Measurements from ENCODE around the gene PLXNB1. TPM values are rescaled to one million over a fixed set of nuclear protein-coding genes. Genes with fewer than 3 reads are reported as not detected.

The PLXNB1 gene
- total RNA-seq, 1 donor from 2014 or later = 195 TPM

DNA sequence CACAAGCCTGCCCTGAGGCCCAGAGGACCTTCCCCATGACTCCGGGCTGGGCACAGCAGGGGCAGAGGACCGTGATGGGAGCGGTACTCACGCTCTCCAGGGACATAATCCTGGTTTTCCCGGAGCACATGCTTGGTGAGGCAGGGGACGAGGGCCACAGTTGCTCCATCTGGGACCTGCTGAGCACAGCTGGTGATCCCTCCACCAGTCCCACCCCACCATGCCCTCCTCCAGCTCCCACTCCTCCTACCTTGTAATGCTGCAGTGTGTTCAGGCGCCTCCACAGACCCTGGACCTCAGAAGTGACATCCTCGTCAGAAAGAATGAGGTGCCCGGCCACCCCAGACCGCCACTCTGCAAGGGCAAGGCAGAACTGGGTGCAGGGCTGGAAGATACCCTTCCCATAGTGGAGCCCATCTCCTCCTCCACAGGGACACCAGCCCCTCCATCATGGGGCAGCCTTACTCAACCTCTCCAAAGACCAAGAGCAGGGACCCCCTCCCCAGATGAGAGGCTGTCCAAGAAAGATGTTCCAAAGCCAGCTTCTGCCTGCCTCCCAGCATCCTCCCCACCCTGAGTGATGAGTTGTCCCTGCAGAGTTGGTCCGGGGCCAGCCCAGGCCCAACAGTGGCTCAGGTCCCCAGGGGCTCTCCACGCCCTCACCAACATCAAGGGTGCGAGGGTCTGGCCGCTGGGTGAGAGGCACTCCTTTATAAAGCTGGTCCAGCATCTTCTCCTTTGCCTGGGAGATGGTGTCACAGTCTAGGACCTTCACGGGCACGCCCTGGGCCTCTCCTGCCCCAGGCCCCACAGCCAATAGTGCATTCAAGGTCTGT lies 19.5 kb downstream of the PLXNB1 start:
- TF ChIP-seq, protein P1, sequence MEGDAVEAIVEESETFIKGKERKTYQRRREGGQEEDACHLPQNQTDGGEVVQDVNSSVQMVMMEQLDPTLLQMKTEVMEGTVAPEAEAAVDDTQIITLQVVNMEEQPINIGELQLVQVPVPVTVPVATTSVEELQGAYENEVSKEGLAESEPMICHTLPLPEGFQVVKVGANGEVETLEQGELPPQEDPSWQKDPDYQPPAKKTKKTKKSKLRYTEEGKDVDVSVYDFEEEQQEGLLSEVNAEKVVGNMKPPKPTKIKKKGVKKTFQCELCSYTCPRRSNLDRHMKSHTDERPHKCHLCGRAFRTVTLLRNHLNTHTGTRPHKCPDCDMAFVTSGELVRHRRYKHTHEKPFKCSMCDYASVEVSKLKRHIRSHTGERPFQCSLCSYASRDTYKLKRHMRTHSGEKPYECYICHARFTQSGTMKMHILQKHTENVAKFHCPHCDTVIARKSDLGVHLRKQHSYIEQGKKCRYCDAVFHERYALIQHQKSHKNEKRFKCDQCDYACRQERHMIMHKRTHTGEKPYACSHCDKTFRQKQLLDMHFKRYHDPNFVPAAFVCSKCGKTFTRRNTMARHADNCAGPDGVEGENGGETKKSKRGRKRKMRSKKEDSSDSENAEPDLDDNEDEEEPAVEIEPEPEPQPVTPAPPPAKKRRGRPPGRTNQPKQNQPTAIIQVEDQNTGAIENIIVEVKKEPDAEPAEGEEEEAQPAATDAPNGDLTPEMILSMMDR (IDR thresholded peaks at IDR 0.05; ENCODE audit: partially characterized antibody, unreplicated experiment) = no peak
- no peaks in the 10 kb centered on the region for H3K36me3 Mint-ChIP-seq (ENCODE audit: unreplicated experiment)
- no peaks in the 10 kb centered on the region for H3K4me1 Mint-ChIP-seq (ENCODE audit: low read depth, unreplicated experiment)
- H3K27me3 Mint-ChIP-seq (ENCODE audit: unreplicated experiment) = peaks cover 9% of the 10 kb centered on the region
- H3K27ac Mint-ChIP-seq (ENCODE audit: unreplicated experiment) = no peak overlapping the region
- H3K9me3 Mint-ChIP-seq (ENCODE audit: unreplicated experiment) = peaks cover 4% of the 10 kb centered on the region
- peak; percentile 3 for DNase-seq
- H3K4me3 Mint-ChIP-seq (ENCODE audit: unreplicated experiment) = no peak overlapping the region

DNA sequence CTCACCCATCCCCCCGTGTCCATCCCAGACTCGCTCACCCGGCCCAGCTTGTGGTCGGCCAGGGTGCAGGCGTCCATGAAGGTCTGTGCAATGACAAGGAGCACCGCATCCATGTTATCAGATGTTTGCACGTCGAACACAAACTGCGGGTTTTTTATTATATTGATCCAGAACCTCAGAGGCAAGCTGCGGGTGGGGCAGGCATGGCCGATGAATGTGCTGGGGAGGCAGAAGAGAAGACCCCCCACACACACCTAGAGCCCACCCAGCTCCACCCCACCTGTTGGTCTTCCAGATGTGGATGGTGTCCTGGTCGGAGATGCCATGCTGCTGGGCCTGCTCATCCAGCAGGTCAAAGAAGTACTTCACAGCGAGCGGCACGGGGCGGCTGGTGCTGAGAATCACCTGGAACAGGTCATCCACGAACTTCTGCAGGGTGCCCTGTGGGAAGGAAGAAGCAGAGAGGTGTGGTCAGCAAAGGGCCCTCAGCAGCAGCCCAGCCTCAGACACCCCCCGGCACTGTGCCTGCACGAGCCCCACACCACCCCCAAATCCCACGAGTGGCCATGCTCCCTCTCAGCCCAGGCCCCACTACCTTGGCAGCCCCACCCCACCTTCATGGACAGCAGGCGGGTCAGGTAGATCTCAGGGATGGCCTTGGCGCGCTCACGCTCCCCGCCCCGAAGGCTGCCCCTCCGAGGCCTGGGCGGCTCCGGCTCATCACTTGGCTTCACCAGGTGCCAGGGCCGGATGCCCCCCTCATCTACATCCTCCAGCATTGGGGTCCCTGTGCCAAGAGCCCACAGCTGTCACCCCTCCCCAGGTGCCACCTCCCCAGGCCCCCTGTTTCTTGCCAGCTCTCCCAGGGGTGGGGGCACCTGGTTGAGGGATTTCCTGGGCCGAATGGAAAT lies 20.3 kb downstream of the PLXNB1 start:
- TF ChIP-seq, protein P1 (IDR thresholded peaks at IDR 0.05; ENCODE audit: partially characterized antibody, unreplicated experiment) = no peak
- Mint-ChIP-seq H3K27me3 (ENCODE audit: unreplicated experiment) (peaks cover 9% of the 10 kb centered on the region), H3K36me3 (ENCODE audit: unreplicated experiment) (no peaks in the 10 kb centered on the region), H3K4me3 (ENCODE audit: unreplicated experiment) (no peak overlapping the region), H3K4me1 (ENCODE audit: low read depth, unreplicated experiment) (no peaks in the 10 kb centered on the region), H3K27ac (ENCODE audit: unreplicated experiment) (no peak overlapping the region), H3K9me3 (ENCODE audit: unreplicated experiment) (peaks cover 4% of the 10 kb centered on the region)
- peak; percentile 10 for DNase-seq

DNA sequence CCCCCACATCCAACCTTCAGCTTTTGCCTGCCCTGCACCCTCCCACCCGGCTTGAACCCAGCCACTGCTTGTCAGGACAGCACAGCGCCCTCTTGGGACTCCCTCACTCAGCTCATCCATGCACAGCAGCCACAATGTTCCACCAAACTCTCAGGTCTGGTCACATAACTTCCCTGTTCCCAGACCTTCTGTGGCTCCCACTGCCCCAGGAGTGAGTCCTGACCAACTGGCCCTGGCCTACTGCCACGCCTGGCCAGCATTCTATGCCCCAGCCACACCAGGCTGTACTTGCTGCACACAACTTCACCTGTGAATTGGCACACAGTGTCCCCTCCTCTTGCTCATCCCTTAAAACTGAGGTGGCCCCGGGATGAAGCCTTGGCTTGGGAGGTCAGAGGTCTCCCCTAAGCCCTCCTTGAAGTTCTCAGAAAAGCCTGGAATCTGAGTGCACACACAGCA lies 21.0 kb downstream of the PLXNB1 start:
- peak; percentile 9 for DNase-seq
- Mint-ChIP-seq H3K4me1 (ENCODE audit: low read depth, unreplicated experiment) (no peaks in the 10 kb centered on the region), H3K4me3 (ENCODE audit: unreplicated experiment) (no peak overlapping the region), H3K9me3 (ENCODE audit: unreplicated experiment) (peaks cover 5% of the 10 kb centered on the region), H3K36me3 (ENCODE audit: unreplicated experiment) (no peaks in the 10 kb centered on the region), H3K27me3 (ENCODE audit: unreplicated experiment) (peaks cover 6% of the 10 kb centered on the region), H3K27ac (ENCODE audit: unreplicated experiment) (no peak overlapping the region)
- TF ChIP-seq, protein P1 (IDR thresholded peaks at IDR 0.05; ENCODE audit: partially characterized antibody, unreplicated experiment) = no peak

DNA sequence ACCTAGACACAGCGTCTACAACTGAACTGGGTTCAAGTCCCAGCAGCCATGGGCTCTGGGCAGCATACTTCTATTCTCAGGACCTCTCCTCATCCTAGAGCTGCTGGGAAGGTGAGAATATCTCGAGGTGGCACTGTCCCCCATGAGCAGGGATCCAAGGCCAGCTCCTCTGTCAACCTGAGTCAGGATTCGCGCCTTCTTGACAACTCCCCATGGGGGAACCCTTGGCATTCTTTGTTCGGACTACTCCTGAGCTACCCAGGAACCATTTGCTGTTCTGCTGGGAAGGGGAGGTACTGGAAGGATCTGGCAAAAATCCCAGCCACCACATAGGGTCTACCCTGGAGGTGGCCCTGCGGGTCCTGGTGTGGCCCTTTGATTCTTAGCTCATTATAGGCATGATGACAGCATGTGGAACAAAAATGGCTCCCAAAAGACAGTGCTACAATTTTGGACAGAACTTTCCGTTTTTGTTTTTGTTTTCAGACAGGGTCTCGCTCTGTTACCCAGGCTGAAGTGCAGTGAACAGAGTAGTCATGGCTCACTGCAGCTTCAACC lies 22.3 kb downstream of the PLXNB1 start:
- peaks cover 4% of the 10 kb centered on the region for H3K9me3 Mint-ChIP-seq (ENCODE audit: unreplicated experiment)

More for the DNA sequence above, 22.3 kb downstream of the PLXNB1 start:
- Mint-ChIP-seq H3K4me3 (ENCODE audit: unreplicated experiment) (no peak overlapping the region), H3K4me1 (ENCODE audit: low read depth, unreplicated experiment) (no peaks in the 10 kb centered on the region), H3K36me3 (ENCODE audit: unreplicated experiment) (no peaks in the 10 kb centered on the region), H3K27me3 (ENCODE audit: unreplicated experiment) (peaks cover 6% of the 10 kb centered on the region), H3K27ac (ENCODE audit: unreplicated experiment) (no peak overlapping the region)
- DNase-seq = peak; percentile 5
- TF ChIP-seq, protein P1 (IDR thresholded peaks at IDR 0.05; ENCODE audit: partially characterized antibody, unreplicated experiment) = no peak

All from glutamatergic neuron (in vitro differentiated cells).